Activated CD4-positive, alpha-beta memory T cell treated with anti-CD3 and anti-CD28 coated beads for 36 hours (primary cell): ENCODE measurements around the gene SNX30. TPM values are rescaled to one million over a fixed set of nuclear protein-coding genes. Genes with fewer than 3 reads are reported as not detected.

Source experiments
- CTCF ChIA-PET: fragments of 350-600 bp; sonication (Branson Sonifier 250); formaldehyde crosslinking; loops from one replicate; lab custom pipeline; 2021; ENCODE audit warnings: antibody characterized with exemption, inconsistent platforms; lab: Charles Lee
- POLR2A ChIA-PET: fragments of 350-600 bp; sonication (Branson Sonifier 250); formaldehyde crosslinking; loops from one replicate; lab custom pipeline; 2021; ENCODE audit warnings: antibody characterized with exemption; lab: Charles Lee
- DNase-seq: peaks from one replicate; pipeline ENCODE4 v3.0.0-alpha.2; 2020
- H3K27ac Mint-ChIP-seq: one replicate; pipeline ENCODE4 v1.8.0; 2021; ENCODE audit warnings: mixed read lengths
- H3K27me3 Mint-ChIP-seq: one replicate; pipeline ENCODE4 v1.8.0; 2021; ENCODE audit warnings: mixed read lengths
- H3K36me3 Mint-ChIP-seq: one replicate; pipeline ENCODE4 v1.8.0; 2021; ENCODE audit warnings: mixed read lengths
- H3K4me1 Mint-ChIP-seq: one replicate; pipeline ENCODE4 v1.8.0; 2021; ENCODE audit warnings: low read depth, mixed read lengths
- H3K4me3 Mint-ChIP-seq: one replicate; pipeline ENCODE4 v1.8.0; 2021; ENCODE audit warnings: mild to moderate bottlenecking, mixed read lengths
- H3K9me3 Mint-ChIP-seq: one replicate; pipeline ENCODE4 v1.8.0; 2021; ENCODE audit warnings: mixed read lengths
- intact Hi-C: fragments of 100-400 bp; cut with micrococcal nuclease; formaldehyde crosslinking; loops from one replicate; pipeline ENCODE4 v1.15.1; 2023
- total RNA-seq, 2 experiments: library from RNA; stranded (reverse); gene quantifications; one replicate each; pipeline ENCODE4 v1.2.3, GENCODE V29; 2021

The SNX30 gene
- total RNA-seq, 2 experiments from 2014 or later: 4.4 to 4.8 TPM

GRCh38 chr9:112863746-112864145 lies 113.2 kb downstream of the SNX30 start:
- CTCF ChIA-PET: no interaction called here
- Mint-ChIP-seq H3K9me3 (no peaks in the 10 kb centered on the region), H3K4me3 (no peak overlapping the region), H3K36me3 (no peaks in the 10 kb centered on the region), H3K27me3 (no peaks in the 10 kb centered on the region), H3K4me1 (peaks cover 16% of the 10 kb centered on the region), H3K27ac (no peak overlapping the region)
- DNase-seq: peak; percentile 14
- POLR2A ChIA-PET: no interaction called here
- intact Hi-C loops: no loop called here

- Mint-ChIP-seq H3K36me3 (peaks cover 2% of the 10 kb centered on the region), H3K27ac (no peak overlapping the region), H3K9me3 (no peaks in the 10 kb centered on the region), H3K4me3 (no peak overlapping the region), H3K27me3 (no peaks in the 10 kb centered on the region), H3K4me1 (peaks cover 16% of the 10 kb centered on the region)
- POLR2A ChIA-PET: no interaction called here
- CTCF ChIA-PET: no interaction called here
- intact Hi-C loops: no loop called here
- DNase-seq: no peak
Measured at GRCh38 chr9:112864403-112864802, 113.8 kb downstream of the SNX30 start.

GRCh38 chr9:112864982-112865381 lies 114.4 kb downstream of the SNX30 start:
- ChIA-PET POLR2A (no interaction called here), CTCF (no interaction called here)
- H3K27ac Mint-ChIP-seq: no peak overlapping the region
- intact Hi-C loops: no loop called here
- peaks cover 16% of the 10 kb centered on the region for H3K4me1 Mint-ChIP-seq
- no peaks in the 10 kb centered on the region for H3K27me3 Mint-ChIP-seq
- H3K9me3 Mint-ChIP-seq: no peaks in the 10 kb centered on the region
- H3K36me3 Mint-ChIP-seq: peaks cover 2% of the 10 kb centered on the region
- H3K4me3 Mint-ChIP-seq: no peak overlapping the region
- DNase-seq: no peak

GRCh38 chr9:112866662-112867274 lies 116.2 kb downstream of the SNX30 start:
- Mint-ChIP-seq H3K4me1 (peaks cover 16% of the 10 kb centered on the region), H3K27ac (no peak overlapping the region), H3K9me3 (no peaks in the 10 kb centered on the region), H3K4me3 (no peak overlapping the region), H3K36me3 (peaks cover 2% of the 10 kb centered on the region), H3K27me3 (no peaks in the 10 kb centered on the region)
- DNase-seq: no peak
- ChIA-PET CTCF (no interaction called here), POLR2A (no interaction called here)
- intact Hi-C loops: loop anchor here (2.0 kb wide), 1 partner anchor 22 kb away; no protein-coding TSS in a partner anchor

- Mint-ChIP-seq H3K4me1 (peaks cover 16% of the 10 kb centered on the region), H3K36me3 (peaks cover 2% of the 10 kb centered on the region), H3K27me3 (no peaks in the 10 kb centered on the region), H3K4me3 (no peak overlapping the region), H3K27ac (peak overlapping the region; percentile 65), H3K9me3 (no peaks in the 10 kb centered on the region)
- CTCF ChIA-PET: no interaction called here
- POLR2A ChIA-PET: no interaction called here
- peak; percentile 63 for DNase-seq
- intact Hi-C loops: loop anchor here (2.0 kb wide), 1 partner anchor 23 kb away; no protein-coding TSS in a partner anchor
Measured at GRCh38 chr9:112867275-112867991, 116.9 kb downstream of the SNX30 start.

- H3K27ac Mint-ChIP-seq: no peak overlapping the region
- intact Hi-C loops: no loop called here
- no peak for DNase-seq
- H3K27me3 Mint-ChIP-seq: no peaks in the 10 kb centered on the region
- no peak overlapping the region for H3K4me3 Mint-ChIP-seq
- CTCF ChIA-PET: interaction anchor here (1.3 kb wide), 1 partner anchor 23 kb away, joined by 3 read pairs; no protein-coding TSS in a partner anchor
- H3K36me3 Mint-ChIP-seq: peaks cover 2% of the 10 kb centered on the region
- POLR2A ChIA-PET: no interaction called here
- H3K9me3 Mint-ChIP-seq: no peaks in the 10 kb centered on the region
- peaks cover 15% of the 10 kb centered on the region for H3K4me1 Mint-ChIP-seq
Measured at GRCh38 chr9:112868461-112868860, 117.9 kb downstream of the SNX30 start.

- H3K4me1 Mint-ChIP-seq: peaks cover 10% of the 10 kb centered on the region
- ChIA-PET POLR2A (no interaction called here), CTCF (interaction anchor here (1.3 kb wide), 1 partner anchor 24 kb away, joined by 3 read pairs; no protein-coding TSS in a partner anchor)
- intact Hi-C loops: no loop called here
- DNase-seq: no peak
- H3K4me3 Mint-ChIP-seq: no peak overlapping the region
- no peak overlapping the region for H3K27ac Mint-ChIP-seq
- H3K27me3 Mint-ChIP-seq: no peaks in the 10 kb centered on the region
- H3K9me3 Mint-ChIP-seq: no peaks in the 10 kb centered on the region
- peaks cover 2% of the 10 kb centered on the region for H3K36me3 Mint-ChIP-seq
Measured at GRCh38 chr9:112869041-112869529, 118.5 kb downstream of the SNX30 start.

GRCh38 chr9:112869917-112870316 lies 119.4 kb downstream of the SNX30 start:
- H3K36me3 Mint-ChIP-seq: peaks cover 2% of the 10 kb centered on the region
- POLR2A ChIA-PET: no interaction called here

GRCh38 chr9:112870556-112870955 lies 120.0 kb downstream of the SNX30 start:
- Mint-ChIP-seq H3K9me3 (no peaks in the 10 kb centered on the region), H3K27me3 (no peaks in the 10 kb centered on the region), H3K27ac (no peak overlapping the region), H3K36me3 (peaks cover 2% of the 10 kb centered on the region), H3K4me1 (peaks cover 9% of the 10 kb centered on the region), H3K4me3 (no peak overlapping the region)
- CTCF ChIA-PET: interaction anchor here (0.7 kb wide), 1 partner anchor 9 kb away, joined by 3 read pairs; no protein-coding TSS in a partner anchor
- intact Hi-C loops: no loop called here
- no peak for DNase-seq
- POLR2A ChIA-PET: no interaction called here

More at GRCh38 chr9:112869917-112870316, 119.4 kb downstream of the SNX30 start:
- no peak overlapping the region for H3K27ac Mint-ChIP-seq
- DNase-seq: no peak
- no peaks in the 10 kb centered on the region for H3K9me3 Mint-ChIP-seq
- CTCF ChIA-PET: interaction anchor here (1.3 kb wide), 1 partner anchor 25 kb away, joined by 3 read pairs; no protein-coding TSS in a partner anchor
- H3K4me3 Mint-ChIP-seq: no peak overlapping the region
- H3K27me3 Mint-ChIP-seq: no peaks in the 10 kb centered on the region
- H3K4me1 Mint-ChIP-seq: peaks cover 9% of the 10 kb centered on the region
- intact Hi-C loops: no loop called here

GRCh38 chr9:112872019-112872418 lies 121.5 kb downstream of the SNX30 start:
- POLR2A ChIA-PET: no interaction called here
- Mint-ChIP-seq H3K4me1 (peaks cover 9% of the 10 kb centered on the region), H3K36me3 (peaks cover 2% of the 10 kb centered on the region), H3K27me3 (no peaks in the 10 kb centered on the region), H3K9me3 (no peaks in the 10 kb centered on the region), H3K27ac (no peak overlapping the region), H3K4me3 (no peak overlapping the region)
- CTCF ChIA-PET: no interaction called here
- DNase-seq: no peak
- intact Hi-C loops: no loop called here

- ChIA-PET POLR2A (no interaction called here), CTCF (interaction anchor here (1.3 kb wide), 1 partner anchor 29 kb away, joined by 4 read pairs; no protein-coding TSS in a partner anchor)
- no peaks in the 10 kb centered on the region for H3K4me1 Mint-ChIP-seq
- H3K27ac Mint-ChIP-seq: no peak overlapping the region
- no peak for DNase-seq
- no peaks in the 10 kb centered on the region for H3K27me3 Mint-ChIP-seq
- intact Hi-C loops: no loop called here
- H3K4me3 Mint-ChIP-seq: no peak overlapping the region
- peaks cover 2% of the 10 kb centered on the region for H3K36me3 Mint-ChIP-seq
- H3K9me3 Mint-ChIP-seq: no peaks in the 10 kb centered on the region
Measured at GRCh38 chr9:112873773-112874405, 123.3 kb downstream of the SNX30 start.

- intact Hi-C loops: no loop called here
- ChIA-PET POLR2A (no interaction called here), CTCF (interaction anchor here (0.8 to 2.7 kb wide), 2 partner anchors 24 to 25 kb away, joined by 3 to 7 read pairs; no protein-coding TSS in a partner anchor)
- H3K27ac Mint-ChIP-seq: no peak overlapping the region
- H3K36me3 Mint-ChIP-seq: peaks cover 2% of the 10 kb centered on the region
- H3K4me3 Mint-ChIP-seq: no peak overlapping the region
- H3K27me3 Mint-ChIP-seq: no peaks in the 10 kb centered on the region
- DNase-seq: no peak
- H3K4me1 Mint-ChIP-seq: no peaks in the 10 kb centered on the region
- H3K9me3 Mint-ChIP-seq: no peaks in the 10 kb centered on the region
Measured at GRCh38 chr9:112878752-112879151, 128.2 kb downstream of the SNX30 start.
